Spinal cord (tissue), 10 donors: ENCODE measurements around the gene COQ8B. TPM values are rescaled to one million over a fixed set of nuclear protein-coding genes. Genes with fewer than 3 reads are reported as not detected.
"Not testable (repeated sequence)": the region's sequence is repeated elsewhere in the genome, so short reads cannot be mapped to it uniquely, and the experiment has no call there.

Experiments used
- DNase-seq, 6 donors: peaks; one replicate each; pipeline versions ENCODE4 v3.0.0 to v3.0.0-alpha.2; 2013 to 2015; ENCODE audit warnings: low spot score in 6 of 6, low read depth in 4 of 6
- H3K27ac ChIP-seq: one replicate; pipeline ENCODE4 v1.5.1; 2013; ENCODE audit warnings: low read depth, low read length, control low read depth
- H3K27me3 ChIP-seq: one replicate; pipeline ENCODE4 v1.6.1; 2013; ENCODE audit warnings: low read length; ENCODE audit not compliant: control insufficient read depth, insufficient read depth
- H3K36me3 ChIP-seq: one replicate; pipeline ENCODE4 v1.6.1; 2013; ENCODE audit warnings: low read length; ENCODE audit not compliant: control insufficient read depth, insufficient read depth
- H3K4me1 ChIP-seq: one replicate; pipeline ENCODE4 v1.6.1; 2013; ENCODE audit warnings: low read length; ENCODE audit not compliant: control insufficient read depth, insufficient read depth
- H3K4me3 ChIP-seq: one replicate; pipeline ENCODE4 v1.5.1; 2013; ENCODE audit warnings: low read depth, low read length, control low read depth
- H3K9me3 ChIP-seq: one replicate; pipeline ENCODE4 v1.6.1; 2013; ENCODE audit warnings: low read length; ENCODE audit not compliant: control insufficient read depth, insufficient read depth
- WGBS: methylation state at CpG from one replicate; pipeline ENCODE4 v1.1.5; 2013; ENCODE audit warnings: missing lambda C conversion rate; ENCODE audit not compliant: insufficient coverage; 5-methylcytosine and 5-hydroxymethylcytosine counted together
- long read RNA-seq, 4 donors: transcript quantifications; one replicate each; lab custom pipeline, GENCODE V29; 2026
- polyA plus RNA-seq, 2 donors: library from polyadenylated mRNA; unstranded; fragments of 120-200 nt; gene quantifications; one replicate each; pipeline ENCODE4 v1.2.1, GENCODE V29; 2013; ENCODE audit not compliant: insufficient read length in 2 of 2
- total RNA-seq, 2 donors: library from RNA; depleted of rRNA in 1 of 2; stranded (reverse); fragments of 120-200 nt in 1 of 2; fragments of >200 nt in 1 of 2; gene quantifications; one replicate each; pipeline versions ENCODE4 v1.2.3 to v1.2.4, GENCODE V29; 2013 to 2014
- donor health status: healthy.

The COQ8B gene
- 10 to 100 TPM; 25.7 to 39.5 TPM for total RNA-seq
- 10 to 100 TPM; 47.6 to 47.9 TPM for polyA plus RNA-seq
- long read RNA-seq, donor 1, partial matches to known transcripts = 0 of 1 reads
- long read RNA-seq, donor 1, other reads (novel, unspliced or antisense) = 0 of 1 reads
- long read RNA-seq, donor 2, partial matches to known transcripts = 0 of 1 reads
- long read RNA-seq, donor 2, other reads (novel, unspliced or antisense) = 0 of 1 reads
- long read RNA-seq, donor 3, partial matches to known transcripts = 0 of 1 reads
- long read RNA-seq, donor 3, other reads (novel, unspliced or antisense) = 0 of 1 reads
- long read RNA-seq, donor 4, partial matches to known transcripts = 0 of 3 reads
- long read RNA-seq, donor 4, other reads (novel, unspliced or antisense) = 0 of 3 reads

- H3K27me3 ChIP-seq = no peaks in the 10 kb centered on the region
- peak; percentile 97 to 100 (median 98) for DNase-seq
- peaks cover 58% of the 10 kb centered on the region for H3K4me1 ChIP-seq
- H3K36me3 ChIP-seq = peaks cover 18% of the 10 kb centered on the region
- 0% methylated on average over 68 of the region's 76 CpGs for WGBS
- H3K9me3 ChIP-seq = no peaks in the 10 kb centered on the region
- H3K4me3 ChIP-seq = peak within 1 kb of the TSS; percentile 90
- peak within 1 kb of the TSS; percentile 98 for H3K27ac ChIP-seq
Observed at GRCh38 chr19:40716482-40717324, at the start of gene COQ8B, which contains the start of gene ITPKC. Gene COQ8B, minus strand, starts transcription at chr19:40716886. Its CDS starts 2,254 bp downstream, at chr19:40714632. Gene ITPKC, plus strand, starts transcription at chr19:40717112. Its CDS starts 24 bp downstream, at chr19:40717136.

- Histone ChIP-seq H3K36me3 (peaks cover 72% of the 10 kb centered on the region), H3K4me1 (peaks cover 24% of the 10 kb centered on the region)
- not testable (repeated sequence) for DNase-seq, H3K4me3 ChIP-seq, H3K27me3 ChIP-seq, H3K27ac ChIP-seq, H3K9me3 ChIP-seq
- WGBS = 94% methylated on average over 13 of the region's 13 CpGs
Observed at GRCh38 chr19:40766385-40766784, 49.7 kb upstream of the COQ8B start.

- 68% methylated on average over 7 of the region's 10 CpGs for WGBS
- H3K27ac ChIP-seq = peak overlapping the region; percentile 35
- no peaks in the 10 kb centered on the region for H3K9me3 ChIP-seq
- peaks cover 81% of the 10 kb centered on the region for H3K36me3 ChIP-seq
- no peak for DNase-seq
- H3K4me1 ChIP-seq = peaks cover 24% of the 10 kb centered on the region
- no peak overlapping the region for H3K4me3 ChIP-seq
- no peaks in the 10 kb centered on the region for H3K27me3 ChIP-seq
Observed at GRCh38 chr19:40763963-40764362, 47.3 kb upstream of the COQ8B start.

- peak in 4 of 6 donors; percentile 53 to 85 (median 66) for DNase-seq
- no peaks in the 10 kb centered on the region for H3K9me3 ChIP-seq
- H3K27me3 ChIP-seq = no peaks in the 10 kb centered on the region
- H3K4me1 ChIP-seq = peaks cover 24% of the 10 kb centered on the region
- H3K27ac ChIP-seq = peak overlapping the region; percentile 67
- WGBS = 38% methylated on average over 3 of the region's 7 CpGs
- H3K36me3 ChIP-seq = peaks cover 85% of the 10 kb centered on the region
- H3K4me3 ChIP-seq = no peak overlapping the region
Observed at GRCh38 chr19:40763526-40763925, 46.8 kb upstream of the COQ8B start.

- DNase-seq = peak in 2 of 6 donors; percentile 9 to 72
- no peak overlapping the region for H3K4me3 ChIP-seq
- no peaks in the 10 kb centered on the region for H3K9me3 ChIP-seq
- H3K36me3 ChIP-seq = peaks cover 91% of the 10 kb centered on the region
- peak overlapping the region; percentile 67 for H3K27ac ChIP-seq
- WGBS = 42% methylated on average over 10 of the region's 17 CpGs
- no peaks in the 10 kb centered on the region for H3K27me3 ChIP-seq
- H3K4me1 ChIP-seq = peaks cover 24% of the 10 kb centered on the region
Observed at GRCh38 chr19:40762754-40763470, 46.2 kb upstream of the COQ8B start.

- 88% methylated on average over 8 of the region's 13 CpGs for WGBS
- H3K9me3 ChIP-seq = no peaks in the 10 kb centered on the region
- H3K36me3 ChIP-seq = peaks cover 87% of the 10 kb centered on the region
Observed at GRCh38 chr19:40759352-40759751, 42.7 kb upstream of the COQ8B start.

GRCh38 chr19:40758491-40758890 is 41.8 kb upstream of the COQ8B start:
- WGBS = 97% methylated on average over 3 of the region's 3 CpGs
- H3K4me1 ChIP-seq = peaks cover 17% of the 10 kb centered on the region
- no peaks in the 10 kb centered on the region for H3K9me3 ChIP-seq
- H3K4me3 ChIP-seq = no peak overlapping the region
- peaks cover 82% of the 10 kb centered on the region for H3K36me3 ChIP-seq
- no peak for DNase-seq
- H3K27ac ChIP-seq = no peak overlapping the region
- no peaks in the 10 kb centered on the region for H3K27me3 ChIP-seq

More at GRCh38 chr19:40759352-40759751, 42.7 kb upstream of the COQ8B start:
- no peak overlapping the region for H3K27ac ChIP-seq
- DNase-seq = no peak
- H3K27me3 ChIP-seq = no peaks in the 10 kb centered on the region
- H3K4me3 ChIP-seq = no peak overlapping the region
- peaks cover 24% of the 10 kb centered on the region for H3K4me1 ChIP-seq

GRCh38 chr19:40756502-40757110 is 39.9 kb upstream of the COQ8B start:
- DNase-seq = no peak
- no peak overlapping the region for H3K4me3 ChIP-seq
- WGBS = 94% methylated on average over 10 of the region's 11 CpGs
- no peaks in the 10 kb centered on the region for H3K9me3 ChIP-seq
- H3K27me3 ChIP-seq = no peaks in the 10 kb centered on the region
- no peak overlapping the region for H3K27ac ChIP-seq
- H3K4me1 ChIP-seq = peaks cover 10% of the 10 kb centered on the region
- peaks cover 63% of the 10 kb centered on the region for H3K36me3 ChIP-seq

- 100% methylated on average over 4 of the region's 8 CpGs for WGBS
- no peak for DNase-seq
- Histone ChIP-seq H3K27me3 (no peaks in the 10 kb centered on the region), H3K4me1 (peaks cover 10% of the 10 kb centered on the region), H3K36me3 (peaks cover 55% of the 10 kb centered on the region), H3K9me3 (no peaks in the 10 kb centered on the region), H3K4me3 (no peak overlapping the region), H3K27ac (no peak overlapping the region)
Observed at GRCh38 chr19:40755791-40756190, 39.1 kb upstream of the COQ8B start.
